ENCODE measurements around the gene TAS2R46.
"Not testable (repeated sequence)": the region's sequence is repeated elsewhere in the genome, so short reads cannot be mapped to it uniquely, and the experiment has no call there.

The TAS2R46 gene, protein sequence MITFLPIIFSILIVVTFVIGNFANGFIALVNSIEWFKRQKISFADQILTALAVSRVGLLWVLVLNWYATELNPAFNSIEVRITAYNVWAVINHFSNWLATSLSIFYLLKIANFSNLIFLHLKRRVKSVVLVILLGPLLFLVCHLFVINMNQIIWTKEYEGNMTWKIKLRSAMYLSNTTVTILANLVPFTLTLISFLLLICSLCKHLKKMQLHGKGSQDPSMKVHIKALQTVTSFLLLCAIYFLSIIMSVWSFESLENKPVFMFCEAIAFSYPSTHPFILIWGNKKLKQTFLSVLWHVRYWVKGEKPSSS

DNA sequence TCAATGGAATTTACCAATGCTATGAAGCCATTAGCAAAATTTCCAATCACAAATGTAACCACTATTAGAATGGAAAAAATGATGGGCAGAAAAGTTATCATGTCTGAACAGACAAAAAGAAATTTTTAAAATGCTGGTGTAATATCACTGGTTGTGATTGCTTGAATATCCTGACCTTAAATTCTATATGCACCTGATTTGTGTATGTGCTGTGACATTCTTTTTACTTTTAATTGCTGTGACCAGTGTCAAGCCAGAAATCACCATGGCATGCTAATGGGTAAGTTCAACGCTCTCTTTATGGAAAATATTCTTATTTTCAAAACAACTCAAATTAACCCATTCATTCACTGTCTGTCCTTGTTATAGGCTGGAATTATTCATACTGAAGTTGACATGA lies at the start of gene TAS2R46:
TSS of gene TAS2R46 (minus strand) at position 101 of the 400 bp plus-strand sequence. CDS start at position 101, 0 bp downstream.
- DNase-seq (ENCODE audit: low spot score): not testable (repeated sequence)

DNA sequence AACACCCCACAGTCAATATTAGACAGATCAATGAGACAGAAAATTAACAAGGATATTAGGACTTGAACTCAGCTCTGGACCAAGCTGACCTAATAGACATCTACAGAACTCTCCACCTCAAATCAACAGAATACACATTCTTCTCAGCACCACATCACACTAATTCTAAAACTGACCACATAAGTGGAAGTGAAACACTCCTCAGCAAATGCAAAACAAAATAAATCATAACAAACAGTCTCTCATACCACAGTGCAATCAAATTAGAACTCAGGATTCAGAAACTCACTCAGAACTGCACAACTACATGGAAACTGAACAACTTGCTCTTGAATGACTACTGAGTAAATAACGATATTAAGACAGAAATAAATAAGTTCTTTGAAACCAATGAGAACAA lies 49.1 kb upstream of the TAS2R46 start:
- DNase-seq (ENCODE audit: low spot score): not testable (repeated sequence)

DNA sequence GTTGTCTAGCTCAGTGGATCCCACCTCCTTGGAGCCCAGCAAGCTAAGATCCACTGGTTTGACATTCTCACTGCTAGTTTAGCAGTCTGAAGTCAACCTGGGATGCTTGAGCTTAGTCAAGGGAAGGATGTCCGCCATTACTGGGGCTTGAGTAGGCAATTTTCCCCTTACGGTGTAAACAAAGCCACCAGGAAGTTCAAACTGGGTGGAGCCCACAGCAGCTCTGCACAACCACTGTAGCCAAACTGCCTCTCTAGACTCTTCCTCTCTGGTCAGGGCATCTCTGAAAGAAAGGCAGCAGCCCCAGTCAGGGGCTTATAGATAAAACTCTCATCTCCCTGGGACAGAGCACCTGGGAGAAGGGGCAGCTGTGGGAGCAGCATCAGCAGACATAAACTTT lies 46.8 kb upstream of the TAS2R46 start:
- no peak for DNase-seq (ENCODE audit: low spot score)

DNA sequence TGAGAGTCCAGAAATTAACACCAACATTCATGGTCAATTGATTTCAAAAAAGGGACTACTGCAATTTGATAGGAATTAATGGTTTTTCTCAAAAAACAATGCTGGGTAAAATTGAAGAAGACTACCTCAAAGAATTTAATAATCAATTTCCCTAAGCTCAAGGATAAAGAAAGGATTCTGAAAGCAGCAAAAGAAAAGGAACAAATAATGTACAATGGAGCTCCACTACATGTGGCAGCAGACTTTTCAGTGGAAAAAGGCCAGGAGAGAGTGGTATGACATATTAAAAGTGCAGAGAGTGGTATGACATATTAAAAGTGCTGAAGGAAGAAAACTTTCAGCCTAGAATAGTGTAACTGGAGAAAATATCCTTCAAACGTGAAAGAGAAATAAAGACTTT lies 45.6 kb upstream of the TAS2R46 start:
- DNase-seq (ENCODE audit: low spot score): no peak

DNA sequence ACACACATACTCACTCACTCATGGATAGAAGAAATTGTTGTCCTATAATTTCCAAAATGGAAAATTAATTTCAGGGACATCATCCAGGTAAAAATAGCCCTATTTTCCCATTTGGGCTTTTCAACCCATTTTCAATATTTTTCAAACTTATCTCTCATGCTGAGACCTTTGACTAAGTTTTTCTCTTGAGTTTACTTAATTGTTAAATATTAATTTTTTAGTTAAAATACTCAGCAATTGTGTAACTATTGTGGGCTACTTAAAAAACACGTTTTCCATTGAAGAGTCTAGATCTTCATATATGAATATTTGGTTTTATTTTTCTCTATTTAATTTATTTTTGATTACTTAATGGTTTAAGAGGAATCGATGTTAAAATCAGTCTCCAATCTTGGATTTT lies 44.2 kb upstream of the TAS2R46 start:
- no peak for DNase-seq (ENCODE audit: low spot score)

DNA sequence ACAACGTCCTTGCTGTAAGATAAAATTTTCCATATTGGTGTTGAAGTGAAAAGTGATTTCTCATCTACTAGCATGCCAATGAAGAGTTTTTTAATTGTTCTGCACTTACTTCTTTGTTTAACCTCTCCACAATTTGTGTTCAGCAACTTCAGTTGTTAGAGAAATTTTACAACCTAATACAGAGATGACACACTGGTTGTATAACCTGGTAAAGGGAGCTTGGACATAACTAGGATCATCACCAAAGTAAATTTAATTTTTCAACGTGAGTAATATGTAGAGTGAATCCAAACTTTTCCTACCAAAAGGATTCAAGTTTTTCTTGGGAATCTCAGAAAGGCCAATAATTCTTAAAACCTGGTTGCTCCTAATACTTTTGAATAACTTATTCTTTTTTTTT lies 43.5 kb upstream of the TAS2R46 start:
- no peak for DNase-seq (ENCODE audit: low spot score)

DNA sequence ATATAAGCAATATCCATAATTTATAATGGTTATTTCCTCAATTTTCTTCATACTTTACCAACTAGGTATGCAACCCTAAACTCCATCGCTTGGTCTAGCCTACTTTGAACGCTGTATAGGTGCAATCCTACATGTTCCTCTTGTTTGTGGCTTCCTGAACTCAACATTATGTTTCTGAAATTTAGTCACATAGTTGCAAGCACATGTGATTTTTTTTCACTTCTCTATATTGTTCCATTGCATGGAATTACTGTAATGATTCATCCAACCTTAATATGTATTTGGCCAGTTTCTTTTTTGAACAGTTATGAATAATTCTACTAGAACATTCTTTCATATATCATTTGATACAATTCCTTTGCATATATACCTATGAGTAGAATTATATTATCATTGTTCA lies 32.8 kb upstream of the TAS2R46 start:
- DNase-seq (ENCODE audit: low spot score): not testable (repeated sequence)

DNA sequence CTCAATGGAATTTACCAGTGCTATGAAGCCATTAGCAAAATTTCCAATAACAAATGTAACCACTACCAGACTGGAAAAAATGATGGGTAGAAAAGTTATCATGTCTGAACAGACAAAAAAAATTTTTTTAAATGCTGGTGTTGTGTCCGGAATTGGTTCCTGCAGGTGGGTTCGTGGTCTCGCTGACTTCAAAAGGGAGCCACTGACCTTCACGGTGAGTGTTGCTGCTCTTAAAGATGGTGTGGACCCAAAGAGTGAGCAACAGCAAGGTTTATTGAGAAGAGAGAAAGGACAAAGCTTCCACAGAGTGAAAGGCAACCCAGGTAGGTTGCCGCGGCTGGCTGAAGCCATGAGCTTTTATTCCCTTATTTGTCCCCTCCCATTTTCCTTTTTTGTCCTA lies 30.0 kb upstream of the TAS2R46 start, which contains the start of gene TAS2R43:
TSS of gene TAS2R43 (minus strand) at position 186 of the 400 bp plus-strand sequence. CDS start at position 102, 84 bp downstream.
- DNase-seq (ENCODE audit: low spot score): no peak

DNA sequence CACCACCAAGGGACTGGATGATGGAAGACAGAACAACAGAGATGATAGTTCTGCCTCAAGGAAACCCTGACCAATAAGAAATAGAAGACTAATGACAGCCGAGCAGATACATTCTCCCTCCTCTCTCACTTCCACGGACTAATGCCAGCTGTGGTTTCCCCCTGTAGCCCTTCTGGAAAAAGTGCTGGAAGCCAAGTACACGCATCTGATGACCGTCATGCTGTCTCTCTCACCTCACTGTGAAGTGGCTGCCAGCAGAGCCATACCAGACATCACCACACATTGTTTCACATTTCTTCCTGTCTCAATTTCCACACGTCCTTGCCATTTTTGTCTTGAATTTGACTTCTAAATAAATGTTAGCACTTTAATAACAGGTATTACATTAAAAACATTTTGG lies 27.2 kb upstream of the TAS2R46 start:
- no peak for DNase-seq (ENCODE audit: low spot score)

DNA sequence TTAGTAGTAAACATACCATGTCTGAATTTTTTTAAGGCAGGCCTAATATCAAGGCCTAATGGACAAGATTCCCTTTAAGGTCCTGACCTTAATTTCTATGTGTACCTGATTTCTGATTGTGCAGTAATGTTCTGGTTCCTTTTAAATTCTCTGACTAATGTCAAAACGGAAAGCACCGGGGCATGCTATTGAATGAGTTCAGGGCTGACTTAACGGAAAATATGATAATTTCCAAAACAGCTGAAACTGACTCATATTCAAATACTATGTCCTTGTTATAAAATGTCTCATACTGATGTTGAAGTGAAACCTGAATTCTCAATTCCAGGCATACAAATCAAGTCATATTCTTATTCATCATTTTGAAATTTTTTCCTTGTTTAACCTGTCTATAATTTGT lies 23.3 kb upstream of the TAS2R46 start:
- no peak for DNase-seq (ENCODE audit: low spot score)

DNA sequence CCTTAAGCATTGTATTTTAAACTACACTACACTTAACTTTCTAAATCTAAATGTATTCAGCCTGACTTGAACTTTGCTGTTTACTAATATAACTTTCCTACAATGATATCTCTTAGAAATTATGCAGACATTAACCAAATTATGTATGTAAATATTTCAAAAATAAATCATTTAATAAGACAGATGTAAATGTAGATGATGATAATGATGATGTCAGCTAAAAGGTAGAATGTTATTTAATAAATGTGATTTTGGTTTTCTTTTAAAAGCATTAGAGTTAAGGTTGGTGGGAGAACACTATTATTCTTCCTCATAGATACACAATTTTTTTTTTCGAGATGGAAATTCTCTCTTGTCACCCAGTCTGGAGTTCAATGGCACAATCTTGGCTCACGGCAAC lies 19.9 kb upstream of the TAS2R46 start:
- DNase-seq (ENCODE audit: low spot score): no peak

DNA sequence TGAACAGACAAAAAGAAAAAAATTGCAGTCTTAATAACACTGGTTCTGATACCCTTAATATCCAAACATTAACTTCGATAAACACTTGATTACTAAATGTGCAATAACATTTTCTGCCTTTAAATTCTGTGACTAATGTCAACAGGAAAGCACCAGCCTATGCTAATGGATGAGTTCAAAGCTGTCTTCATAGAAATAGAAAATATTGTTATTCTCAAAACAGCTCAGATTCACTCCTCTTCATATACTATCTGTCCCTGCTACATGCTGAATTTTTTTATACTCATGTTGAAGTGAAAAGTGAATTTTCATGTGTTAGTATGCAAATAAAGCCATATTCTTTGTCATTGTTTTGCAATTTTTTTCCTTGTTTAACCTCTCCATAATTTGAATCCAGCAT lies 16.2 kb upstream of the TAS2R46 start:
- no peak for DNase-seq (ENCODE audit: low spot score)

DNA sequence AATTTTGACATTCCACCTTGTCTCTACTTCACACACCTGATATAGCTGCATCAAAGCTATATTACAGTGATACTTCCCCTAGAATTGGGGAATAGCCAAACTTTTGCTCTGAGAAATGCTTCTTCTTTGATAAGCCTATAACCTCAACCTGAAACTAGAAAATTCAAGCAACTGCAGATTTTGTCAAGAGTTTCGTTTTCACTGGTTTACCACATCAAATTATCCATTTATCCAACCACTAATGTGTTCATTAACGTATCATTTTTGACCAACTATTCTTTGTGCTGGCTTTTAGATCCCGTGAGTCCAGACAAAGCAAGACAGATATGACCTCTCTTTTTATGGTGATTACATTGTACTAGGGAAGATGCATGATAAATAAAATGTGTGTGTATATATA lies 13.5 kb upstream of the TAS2R46 start:
- DNase-seq (ENCODE audit: low spot score): no peak

DNA sequence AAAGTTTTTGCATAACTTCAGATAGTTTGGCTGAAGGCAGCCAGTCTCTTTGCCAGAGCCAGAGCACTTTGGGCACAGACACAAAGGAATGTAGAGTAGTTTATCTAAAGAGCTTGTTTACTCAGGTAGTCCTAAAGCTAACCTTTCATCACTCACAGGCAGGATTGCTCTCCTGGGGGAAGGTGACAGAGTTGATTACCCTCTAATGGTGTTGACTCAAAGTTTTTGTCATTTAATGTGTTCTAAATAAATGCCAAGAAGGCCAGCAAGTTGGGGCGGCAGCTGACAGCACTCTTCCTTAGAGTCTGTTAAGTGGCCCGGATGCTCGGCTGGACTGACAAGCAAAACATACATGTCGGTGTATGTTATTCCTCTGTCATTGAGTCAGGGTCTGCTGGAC lies 9.3 kb upstream of the TAS2R46 start:
- DNase-seq (ENCODE audit: low spot score): no peak

DNA sequence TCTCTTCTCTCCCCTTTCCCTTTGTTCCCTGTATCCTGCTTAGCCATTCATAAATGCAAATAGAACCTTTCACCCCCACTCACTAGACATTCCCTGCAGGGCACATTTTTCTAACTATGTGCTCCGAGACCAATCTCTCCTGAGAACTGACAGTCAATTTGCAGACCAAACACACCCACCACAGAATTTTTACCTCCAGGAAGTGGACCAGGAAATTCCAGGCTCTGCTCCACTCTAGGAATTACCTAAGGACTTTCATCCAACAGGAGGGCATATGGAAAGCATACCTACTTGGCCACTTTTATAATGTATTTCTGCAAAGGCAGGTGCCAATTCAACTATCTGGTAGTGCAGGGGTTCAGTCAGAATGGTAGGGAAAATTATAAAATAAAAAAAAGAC lies 8.9 kb upstream of the TAS2R46 start:
- DNase-seq (ENCODE audit: low spot score): no peak

DNA sequence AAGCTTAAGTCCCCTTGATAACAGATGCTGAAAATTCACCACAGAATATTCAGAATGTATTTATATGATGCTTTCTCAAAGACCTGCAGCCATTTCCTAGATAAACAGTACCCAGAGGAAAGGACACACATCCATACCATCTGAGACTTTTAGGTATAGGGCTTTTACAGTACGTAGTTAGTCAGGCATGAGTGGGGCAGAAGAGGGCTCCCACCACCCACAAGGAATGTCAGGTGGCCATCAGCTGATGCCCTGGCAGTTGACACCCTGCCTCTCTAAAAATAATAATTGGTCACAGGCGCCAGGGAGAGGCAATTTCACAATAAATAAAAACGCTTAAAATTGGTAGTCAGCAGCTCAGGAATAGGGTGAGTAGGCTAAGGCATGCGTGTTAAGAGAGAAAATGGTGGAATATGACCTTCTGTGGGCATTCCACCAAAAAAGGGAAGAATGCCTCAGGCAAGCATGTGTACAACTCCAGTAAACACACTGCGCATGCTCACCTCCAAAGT lies 7.8 kb upstream of the TAS2R46 start:
- no peak for DNase-seq (ENCODE audit: low spot score)

DNA sequence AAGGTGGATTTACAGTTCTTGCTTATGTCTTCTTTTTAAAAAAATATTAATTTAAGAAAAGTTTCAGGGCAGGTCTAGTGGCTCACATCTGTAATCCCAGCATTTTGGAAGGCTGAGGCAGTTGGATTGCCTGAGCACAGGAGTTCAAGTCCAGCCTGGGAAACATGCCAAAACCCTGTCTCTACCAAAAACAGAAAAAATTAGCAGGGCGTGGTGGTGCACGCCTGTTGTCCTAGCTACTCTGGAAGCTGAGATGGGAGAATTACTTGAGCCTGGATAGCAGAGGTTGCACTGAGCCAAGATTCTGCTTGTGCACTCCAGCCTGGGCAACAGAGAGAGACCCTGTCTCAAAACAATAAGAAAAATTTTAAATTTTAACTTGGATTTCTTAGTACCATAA lies 5.4 kb upstream of the TAS2R46 start:
- DNase-seq (ENCODE audit: low spot score): no peak

DNA sequence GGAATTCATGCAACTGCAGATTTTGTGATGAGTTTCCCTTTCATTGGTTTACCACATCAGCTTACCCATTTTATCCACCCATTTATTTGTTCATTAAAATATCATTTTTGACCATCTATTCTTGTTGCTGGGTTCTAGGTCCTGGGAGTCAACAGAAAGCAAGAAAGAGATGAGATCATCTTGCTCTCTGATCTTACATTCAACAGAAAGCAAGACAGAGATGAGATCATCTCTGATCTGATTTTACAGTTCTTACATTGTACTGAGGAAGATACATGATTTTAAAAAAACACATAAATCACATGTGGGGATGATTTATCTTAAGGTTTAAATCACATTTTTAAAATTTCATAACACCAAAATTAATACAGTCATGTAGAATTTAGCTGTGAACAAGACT lies 2.3 kb downstream of the TAS2R46 start:
- DNase-seq (ENCODE audit: low spot score): no peak

DNA sequence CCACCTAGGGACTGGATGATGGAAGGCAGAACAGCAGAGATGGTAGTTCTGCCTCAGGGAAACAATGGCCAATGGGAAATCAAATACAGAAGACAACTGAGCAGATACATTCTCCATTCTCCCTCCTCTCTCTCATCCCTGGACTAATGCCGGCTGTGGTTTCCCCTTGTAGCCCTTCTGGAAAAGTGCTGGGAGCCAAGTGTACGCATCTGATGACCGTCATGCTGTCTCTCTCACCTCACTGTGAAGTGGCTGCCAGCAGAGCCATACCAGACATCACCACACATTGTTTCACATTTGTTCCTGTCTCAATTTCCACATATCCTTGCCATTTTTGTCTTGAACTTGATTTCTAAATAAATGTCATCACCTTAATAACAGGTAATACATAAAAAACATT lies 3.1 kb downstream of the TAS2R46 start:
- no peak for DNase-seq (ENCODE audit: low spot score)

DNA sequence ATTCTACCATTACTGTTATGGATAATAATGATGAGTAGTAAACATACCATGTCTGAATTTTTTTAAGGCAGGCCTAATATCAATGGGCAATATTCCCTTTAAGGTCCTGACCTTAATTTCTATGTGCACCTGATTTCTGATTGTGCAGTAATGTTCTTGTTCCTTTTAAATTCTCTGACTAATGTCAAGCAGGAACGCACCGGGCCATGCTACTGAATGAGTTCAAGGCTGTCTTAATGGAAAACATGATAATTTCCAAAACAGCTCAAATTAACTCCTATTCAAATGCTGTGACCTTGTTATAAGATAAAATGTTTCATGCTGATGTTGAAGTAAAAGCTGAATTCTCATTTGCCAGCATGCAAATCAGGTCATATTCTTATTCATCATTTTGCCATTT lies 6.8 kb downstream of the TAS2R46 start:
- DNase-seq (ENCODE audit: low spot score): no peak

DNA sequence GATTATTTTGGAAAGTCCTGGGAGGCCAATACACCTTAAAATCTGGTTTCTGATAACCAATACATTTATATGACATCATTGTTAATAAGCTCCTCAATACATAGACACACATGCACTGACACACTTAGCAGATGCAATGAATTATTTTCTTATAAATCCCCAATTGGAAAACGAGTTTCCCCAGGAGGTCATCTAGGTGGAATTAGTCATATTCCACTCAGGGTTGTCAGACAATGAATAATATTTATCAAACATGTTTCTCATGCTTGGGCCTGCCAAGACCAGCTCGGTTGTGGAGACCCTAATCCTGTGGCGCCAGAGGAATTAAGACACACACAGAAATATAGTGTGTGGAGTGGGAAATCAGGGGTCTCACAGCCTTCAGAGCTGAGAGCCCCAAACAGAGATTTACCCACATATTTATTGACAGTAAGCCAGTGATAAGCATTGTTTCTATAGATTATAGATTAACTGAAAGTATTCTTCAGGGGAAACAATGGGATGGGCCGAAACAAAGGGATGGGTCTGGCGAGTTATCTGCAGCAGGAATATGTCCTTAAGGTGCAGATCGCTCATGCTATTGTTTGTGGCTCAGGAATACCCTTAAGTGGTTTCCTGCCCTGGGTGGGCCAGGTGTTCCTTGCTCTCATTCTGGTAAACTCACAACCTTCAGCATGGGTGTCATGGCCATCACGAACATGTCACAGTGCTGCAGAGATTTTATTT lies 12.1 kb downstream of the TAS2R46 start:
- not testable (repeated sequence) for DNase-seq (ENCODE audit: low spot score)

DNA sequence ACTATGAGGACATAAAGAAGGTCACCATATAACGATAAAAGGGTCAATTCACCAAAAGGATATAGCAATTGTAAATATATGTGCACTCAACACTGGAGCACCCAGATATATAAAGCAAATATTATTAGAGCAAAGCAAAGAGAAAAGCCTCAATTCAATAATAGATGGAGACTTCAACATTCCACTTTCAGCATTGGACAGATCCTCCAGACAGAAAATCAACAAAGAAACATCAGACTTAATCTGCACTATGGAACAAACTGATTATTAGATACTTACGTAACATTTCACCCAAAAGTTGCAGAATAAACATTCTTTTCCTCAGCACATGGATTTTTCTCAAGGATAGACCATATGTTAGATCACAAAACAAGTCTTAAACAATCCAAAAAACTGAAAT lies 20.7 kb downstream of the TAS2R46 start:
- DNase-seq (ENCODE audit: low spot score): not testable (repeated sequence)

DNA sequence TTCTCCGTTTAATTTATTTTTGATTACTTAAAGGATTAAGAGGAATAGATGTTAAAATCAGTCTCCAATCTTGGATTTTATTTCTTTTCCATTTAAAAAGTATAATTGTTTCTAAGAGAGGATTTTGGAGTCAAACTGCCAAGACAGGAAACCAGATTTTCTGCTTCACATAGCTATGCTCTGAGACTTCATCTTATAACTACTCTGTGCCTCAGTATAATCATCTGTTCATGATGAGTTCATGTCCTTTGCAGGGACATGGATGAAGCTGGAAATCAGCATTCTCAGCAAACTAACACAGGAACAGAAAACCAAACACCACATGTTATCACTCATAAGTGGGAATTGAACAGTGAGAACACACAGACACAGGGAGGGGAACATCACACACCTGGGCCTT lies 21.9 kb downstream of the TAS2R46 start:
- no peak for DNase-seq (ENCODE audit: low spot score)

All from putamen (tissue), 1 donor.